ENCODE measurements around the gene PTPRU.

GRCh38 chr1:29330089-29330488 is 93.8 kb downstream of the PTPRU start:
- TF ChIP-seq TAF7 (optimal IDR thresholded peaks at IDR 0.05; ENCODE audit: borderline replicate concordance, low read depth, low read length) (no peak), EZH2 (IDR thresholded peaks at IDR 0.05; ENCODE audit: low read depth, low read length, severe bottlenecking) (no peak), CTCF (IDR thresholded peaks at IDR 0.05; ENCODE audit: control extremely low read depth in 1 of 3, insufficient read depth in 1 of 3, low read depth in 1 of 3, low read length in 3 of 3) (no peak), JUN (IDR thresholded peaks at IDR 0.05; ENCODE audit: low read depth, low read length) (no peak), SP1 (IDR thresholded peaks at IDR 0.05; ENCODE audit: low read depth, low read length) (no peak), KDM1A (IDR thresholded peaks at IDR 0.05; ENCODE audit: borderline replicate concordance, low read length) (no peak)

Data from H1 (cell line).